PC-3 (cell line): ENCODE data around the gene SCT. TPM values are rescaled to one million over a fixed set of nuclear protein-coding genes. Genes with fewer than 3 reads are reported as not detected.

Experiments used
- ATAC-seq: fragments of 200-7000 bp; cut with Tn5 transposase; 2 replicates; pipeline ENCODE4 v1.9.1; 2020; ENCODE audit warnings: mild to moderate bottlenecking, moderate library complexity
- BruUV-seq: library from RNA; stranded (reverse); fragments of 400-500 nt; replicated peaks from 2 replicates; lab custom pipeline; 2021; lab: Mats Ljungman, UMichigan
- CTCF ChIA-PET: fragments of 300-600 bp; sonication (Branson Sonifier 250); formaldehyde crosslinking; loops from one replicate; lab custom pipeline; 2022; ENCODE audit warnings: antibody characterized with exemption; lab: Charles Lee
- POLR2A ChIA-PET: fragments of 300-600 bp; sonication (Branson Sonifier 250); formaldehyde crosslinking; loops from one replicate; lab custom pipeline; 2022; ENCODE audit warnings: antibody characterized with exemption; ENCODE audit not compliant: unreplicated experiment; lab: Charles Lee
- DNase-seq: peaks from one replicate; pipeline ENCODE4 v3.0.0-alpha.2; 2015
- H2AFZ ChIP-seq: fragments of 300-600 bp; sonication (generic); 2 replicates; pipeline ENCODE4 v1.6.0; 2016; ENCODE audit warnings: antibody characterized with exemption, low read length
- H3F3A ChIP-seq: fragments of 300-600 bp; sonication (generic); one replicate; pipeline ENCODE4 v1.6.0; 2017; ENCODE audit warnings: antibody characterized with exemption, low read length, control low read depth, mild to moderate bottlenecking; ENCODE audit not compliant: unreplicated experiment
- H3K27ac ChIP-seq: fragments of 300-600 bp; sonication (generic); 2 replicates; pipeline ENCODE4 v1.5.1; 2016; ENCODE audit warnings: mild to moderate bottlenecking, low read length
- H3K27me3 ChIP-seq: fragments of 300-600 bp; sonication (generic); 2 replicates; pipeline ENCODE4 v1.6.1; 2016; ENCODE audit warnings: low read length, mixed read lengths
- H3K36me3 ChIP-seq: fragments of 300-600 bp; sonication (generic); 2 replicates; pipeline ENCODE4 v1.6.1; 2016; ENCODE audit warnings: low read depth, mixed run types, low read length, mixed read lengths
- H3K4me1 ChIP-seq: fragments of 300-600 bp; sonication (generic); 2 replicates; pipeline ENCODE4 v1.5.1; 2016; ENCODE audit warnings: low read length; ENCODE audit not compliant: insufficient read depth
- H3K4me2 ChIP-seq: fragments of 300-600 bp; sonication (generic); 2 replicates; pipeline ENCODE4 v1.6.0; 2016; ENCODE audit warnings: low read length
- H3K4me3 ChIP-seq: fragments of 300-600 bp; sonication (generic); 2 replicates; pipeline ENCODE4 v1.5.1; 2016; ENCODE audit warnings: mild to moderate bottlenecking, low read length, mixed read lengths
- H3K79me2 ChIP-seq: fragments of 300-600 bp; sonication (generic); 2 replicates; pipeline ENCODE4 v1.6.1; 2017; ENCODE audit warnings: low read length, mixed read lengths
- H3K9ac ChIP-seq: fragments of 300-600 bp; sonication (generic); 2 replicates; pipeline ENCODE4 v1.6.0; 2016; ENCODE audit warnings: mild to moderate bottlenecking, low read length
- H3K9me2 ChIP-seq: fragments of 300-600 bp; sonication (generic); replicated peaks from 2 replicates; pipeline ENCODE4 v1.6.1; 2016; ENCODE audit warnings: mixed run types, low read length, mixed read lengths
- H3K9me3 ChIP-seq: fragments of 300-600 bp; sonication (generic); 2 replicates; pipeline ENCODE4 v1.6.1; 2016; ENCODE audit warnings: low read length, mixed read lengths
- H4K20me1 ChIP-seq: fragments of 300-600 bp; sonication (generic); 2 replicates; pipeline ENCODE4 v1.6.1; 2016; ENCODE audit warnings: low read length, mixed read lengths
- CTCF ChIP-seq: fragments of 300-600 bp; sonication (generic); conservative IDR thresholded peaks from 2 replicates; pipeline ENCODE4 v1.5.1; 2017; ENCODE audit warnings: antibody characterized with exemption, low read depth, mild to moderate bottlenecking, low read length
- EZH2 ChIP-seq: fragments of 300-600 bp; sonication (generic); IDR thresholded peaks from one replicate; pipeline ENCODE4 v1.6.1; 2017; ENCODE audit warnings: antibody characterized with exemption, mild to moderate bottlenecking, low read length; ENCODE audit not compliant: unreplicated experiment
- EZH2phosphoT487 ChIP-seq: fragments of 300-600 bp; sonication (generic); IDR thresholded peaks from 2 replicates; pipeline ENCODE4 v1.6.1; 2018; ENCODE audit warnings: mild to moderate bottlenecking, antibody characterized with exemption, low read length, borderline replicate concordance
- intact Hi-C: fragments of 100-400 bp; cut with micrococcal nuclease; formaldehyde crosslinking; loops from 2 replicates; pipeline ENCODE4 v1.9.0; 2023
- total RNA-seq: library from RNA; depleted of rRNA; stranded (reverse); fragments of >200 nt; gene quantifications from 2 replicates; pipeline ENCODE4 v1.2.3, GENCODE V29; 2014

The SCT gene
- total RNA-seq, 1 experiment from 2014 or later = not detected

GRCh38 chr11:612961-613300 is 14.1 kb downstream of the SCT start:
- intact Hi-C loops = loop anchor here (10.0 kb wide), 1 partner anchor 48 kb away; the partner anchor contains the start of genes LMNTD2 and RASSF7
- H3K36me3 ChIP-seq = peaks cover 29% of the 10 kb centered on the region
- TF ChIP-seq EZH2phosphoT487 (no peak), EZH2 (no peak), CTCF (no peak)

GRCh38 chr11:612201-612960 is 14.6 kb downstream of the SCT start:
- ChIA-PET POLR2A (no interaction called here), CTCF (no interaction called here)
- Histone ChIP-seq H3K4me2 (no peak overlapping the region), H2AFZ (no peak overlapping the region), H3K79me2 (peaks cover 8% of the 10 kb centered on the region; the same call in 1 of the 2 replicates), H3K36me3 (peaks cover 29% of the 10 kb centered on the region), H4K20me1 (peaks cover 18% of the 10 kb centered on the region), H3K4me1 (peaks cover 28% of the 10 kb centered on the region), H3F3A (peaks cover 7% of the 10 kb centered on the region), H3K9me3 (no peaks in the 10 kb centered on the region), H3K4me3 (no peak overlapping the region), H3K27me3 (no peaks in the 10 kb centered on the region), H3K9ac (no peak overlapping the region), H3K27ac (no peak overlapping the region), H3K9me2 (no peaks in the 10 kb centered on the region)
- no peak for TF ChIP-seq EZH2
- peak; percentile 47 for TF ChIP-seq CTCF
- DNase-seq (peak; percentile 53), ATAC-seq (no peak)
- BruUV-seq = no TSS peak
- intact Hi-C loops = loop anchor here (10.0 kb wide), 1 partner anchor 48 kb away; the partner anchor contains the start of genes LMNTD2 and RASSF7

More at GRCh38 chr11:612961-613300, 14.1 kb downstream of the SCT start:
- H2AFZ ChIP-seq = no peak overlapping the region
- H4K20me1 ChIP-seq = peaks cover 18% of the 10 kb centered on the region
- ChIA-PET POLR2A (no interaction called here), CTCF (no interaction called here)
- BruUV-seq = TSS peak; percentile 1
- no peak overlapping the region for H3K4me3 ChIP-seq
- ATAC-seq = no peak
- no peak overlapping the region for H3K9ac ChIP-seq
- H3K4me2 ChIP-seq = no peak overlapping the region
- no peaks in the 10 kb centered on the region for H3K9me3 ChIP-seq
- DNase-seq = no peak
- H3K4me1 ChIP-seq = peaks cover 28% of the 10 kb centered on the region
- H3K27ac ChIP-seq = no peak overlapping the region
- H3F3A ChIP-seq = peaks cover 7% of the 10 kb centered on the region
- no peaks in the 10 kb centered on the region for H3K27me3 ChIP-seq
- H3K9me2 ChIP-seq = no peaks in the 10 kb centered on the region
- H3K79me2 ChIP-seq = peaks cover 8% of the 10 kb centered on the region; the same call in 1 of the 2 replicates
